Activated T-helper 1 cell treated with anti-CD3 and anti-CD28 coated beads, Interleukin-12 subunit alpha, Interleukin-12 subunit beta, Interleukin-2, Interleukin-4 antibody, amounts not matched to agents 30 ng/mL and 10 ng/mL and 1 ng/mL, durations not matched to agents 14 hours and 24 hours and 36 hours (primary cell): ENCODE results near the gene PNLIP. TPM values are rescaled to one million over a fixed set of nuclear protein-coding genes. Genes with fewer than 3 reads are reported as not detected.

Experiments used
- DNase-seq: peaks from one replicate; pipeline ENCODE4 v3.0.0; 2021; ENCODE audit warnings: low spot score
- H3K27ac Mint-ChIP-seq: one replicate; pipeline ENCODE4 v1.8.0; 2021; ENCODE audit warnings: mild to moderate bottlenecking, mixed read lengths
- H3K27me3 Mint-ChIP-seq: one replicate; pipeline ENCODE4 v1.8.0; 2022; ENCODE audit warnings: mild to moderate bottlenecking, moderate library complexity, mixed read lengths; ENCODE audit not compliant: insufficient read depth
- H3K36me3 Mint-ChIP-seq: one replicate; pipeline ENCODE4 v1.8.0; 2021; ENCODE audit warnings: low read depth, mixed read lengths
- H3K4me1 Mint-ChIP-seq: one replicate; pipeline ENCODE4 v1.8.0; 2021; ENCODE audit warnings: low read depth, mixed read lengths
- H3K4me3 Mint-ChIP-seq: one replicate; pipeline ENCODE4 v1.8.0; 2021; ENCODE audit warnings: mild to moderate bottlenecking, moderate library complexity, mixed read lengths
- H3K9me3 Mint-ChIP-seq: one replicate; pipeline ENCODE4 v1.8.0; 2021; ENCODE audit warnings: mixed read lengths
- intact Hi-C: fragments of 100-400 bp; cut with micrococcal nuclease; formaldehyde crosslinking; loops from one replicate; pipeline ENCODE4 v1.15.1; 2024
- total RNA-seq: library from RNA; stranded (reverse); gene quantifications from 2 replicates; pipeline ENCODE4 v1.2.3, GENCODE V29; 2022

The PNLIP gene
- total RNA-seq, 1 donor from 2014 or later, result not detected

DNA sequence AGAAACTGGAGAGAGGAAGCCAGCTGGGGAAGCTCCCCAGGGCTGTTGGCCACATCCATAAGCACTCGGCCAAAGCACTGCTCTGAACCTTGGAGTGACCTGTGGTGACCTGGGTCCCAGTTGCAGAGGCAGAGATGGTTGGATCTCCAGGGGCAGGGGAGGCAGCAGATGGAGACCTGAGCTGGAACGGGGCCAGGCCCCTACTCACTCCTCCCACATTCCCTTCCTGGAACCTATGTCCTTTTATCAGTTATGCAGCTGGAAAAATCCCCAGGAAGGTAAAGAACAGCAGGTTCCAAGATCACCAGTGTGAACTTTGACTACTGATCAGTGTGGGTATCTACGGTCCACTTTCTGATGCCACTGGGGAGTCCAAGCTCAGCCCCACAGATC is 65.4 kb downstream of the PNLIP start:
- intact Hi-C loops, result no loop called here
- DNase-seq, result no peak
- Mint-ChIP-seq H3K36me3 (no peaks in the 10 kb centered on the region), H3K4me1 (no peaks in the 10 kb centered on the region), H3K27me3 (no peaks in the 10 kb centered on the region), H3K9me3 (no peaks in the 10 kb centered on the region), H3K27ac (no peak overlapping the region), H3K4me3 (no peak overlapping the region)

DNA sequence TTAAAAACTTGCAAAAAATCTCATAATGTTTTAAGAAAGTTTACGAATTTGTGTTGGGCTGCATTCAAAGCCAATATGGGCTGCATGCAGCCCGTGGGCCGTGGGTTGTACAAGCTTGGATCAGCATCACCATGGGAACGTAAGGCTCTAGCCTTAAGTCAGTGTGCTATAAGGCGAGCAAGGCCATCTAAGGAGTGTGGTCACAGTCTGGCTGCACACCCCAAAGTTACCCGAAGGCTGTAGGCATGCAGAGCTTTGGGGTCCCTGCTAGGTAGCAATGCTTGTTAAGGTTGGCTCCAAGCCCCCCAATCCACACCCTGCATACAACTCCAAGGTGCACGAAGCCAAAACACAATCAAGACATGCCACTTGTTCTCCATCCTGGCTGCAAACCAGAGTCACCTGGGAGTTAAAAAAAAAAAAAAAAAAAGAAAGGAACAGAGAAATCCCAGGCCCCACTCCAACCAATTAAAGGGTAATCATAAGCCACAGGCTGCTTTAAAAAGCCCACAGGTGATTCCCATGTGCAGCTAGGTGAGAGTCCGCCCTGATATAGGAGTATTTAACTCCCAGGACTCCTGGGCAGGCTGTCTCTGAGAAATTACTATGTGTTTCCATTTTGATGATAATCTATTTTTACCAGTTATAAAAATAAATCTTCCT is 66.5 kb downstream of the PNLIP start:
- no peak for DNase-seq
- Mint-ChIP-seq H3K4me1 (no peaks in the 10 kb centered on the region), H3K36me3 (no peaks in the 10 kb centered on the region), H3K4me3 (no peak overlapping the region), H3K27me3 (no peaks in the 10 kb centered on the region), H3K9me3 (no peaks in the 10 kb centered on the region), H3K27ac (no peak overlapping the region)
- intact Hi-C loops, result no loop called here

DNA sequence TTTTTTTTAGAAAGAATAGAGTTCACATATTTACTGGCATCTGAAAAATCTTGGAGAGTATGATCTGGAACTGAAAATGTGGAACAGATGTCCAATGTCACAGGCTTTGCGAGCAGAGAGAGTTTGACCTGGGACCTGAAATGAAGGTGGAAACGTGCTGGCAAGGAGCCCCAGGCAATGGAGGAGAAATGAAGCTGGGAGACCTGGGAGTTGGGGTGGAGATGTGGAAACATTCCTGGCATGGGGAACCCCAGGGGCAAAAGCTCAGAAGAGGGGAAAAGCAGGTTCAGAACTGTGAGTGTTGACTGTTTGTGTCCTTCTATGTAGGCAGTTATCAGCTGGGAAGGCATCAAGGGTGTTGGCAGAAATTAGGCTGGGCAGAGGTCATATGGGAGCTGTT is 67.7 kb downstream of the PNLIP start:
- Mint-ChIP-seq H3K9me3 (no peaks in the 10 kb centered on the region), H3K36me3 (no peaks in the 10 kb centered on the region), H3K27ac (no peak overlapping the region), H3K27me3 (no peaks in the 10 kb centered on the region), H3K4me3 (no peak overlapping the region), H3K4me1 (no peaks in the 10 kb centered on the region)
- intact Hi-C loops, result no loop called here
- DNase-seq, result no peak

DNA sequence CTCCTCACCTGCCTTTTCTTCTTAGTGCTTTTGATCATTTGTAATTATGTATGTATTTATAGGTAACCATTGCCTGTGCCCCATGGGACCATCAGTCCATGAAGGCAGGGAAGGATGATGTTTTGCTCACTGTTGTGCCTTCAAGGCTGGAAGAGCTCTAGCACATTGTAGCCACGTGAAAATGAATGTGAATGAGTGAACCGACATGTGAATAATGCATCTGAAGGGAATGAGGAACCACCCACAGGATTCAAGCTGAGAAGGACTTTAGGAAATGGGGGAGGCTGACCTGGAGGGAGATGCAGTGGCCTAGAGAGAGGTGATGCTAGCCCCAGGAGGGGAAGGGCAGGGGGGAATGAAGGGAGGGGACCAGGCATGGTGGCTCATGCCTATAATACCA is 69.1 kb downstream of the PNLIP start:
- Mint-ChIP-seq H3K9me3 (no peaks in the 10 kb centered on the region), H3K36me3 (no peaks in the 10 kb centered on the region), H3K4me1 (no peaks in the 10 kb centered on the region), H3K27me3 (no peaks in the 10 kb centered on the region), H3K4me3 (no peak overlapping the region), H3K27ac (no peak overlapping the region)
- no peak for DNase-seq
- intact Hi-C loops, result no loop called here

DNA sequence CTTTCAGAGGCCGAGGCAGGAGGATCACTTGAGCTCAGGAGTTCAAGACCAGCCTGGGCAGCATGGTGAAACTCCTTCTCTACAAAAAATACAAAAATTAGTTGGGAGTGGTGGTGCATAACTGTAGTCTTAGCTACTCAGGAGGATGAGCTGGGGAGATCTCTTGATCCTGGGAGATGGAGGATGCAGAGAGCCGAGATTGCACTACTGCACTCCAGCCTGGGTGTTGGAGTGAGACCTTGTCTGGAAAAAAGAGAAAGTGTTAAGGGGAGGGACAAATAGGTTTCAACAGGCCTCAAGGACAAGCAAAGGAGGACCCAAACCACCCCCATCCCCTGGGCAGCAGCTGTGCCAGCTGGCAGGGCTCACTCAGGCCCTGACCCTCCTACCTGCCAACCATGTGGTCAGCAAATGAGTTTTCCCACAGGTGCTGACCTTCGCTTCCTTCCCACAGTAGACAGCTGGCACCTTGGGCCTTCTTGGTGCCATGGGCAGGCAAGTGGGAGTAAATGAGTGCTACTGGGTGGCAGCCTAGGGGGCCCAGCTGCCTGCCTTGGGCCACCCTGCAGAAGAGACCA is 69.6 kb downstream of the PNLIP start:
- Mint-ChIP-seq H3K36me3 (no peaks in the 10 kb centered on the region), H3K4me3 (no peak overlapping the region), H3K4me1 (no peaks in the 10 kb centered on the region), H3K27ac (no peak overlapping the region), H3K27me3 (no peaks in the 10 kb centered on the region), H3K9me3 (no peaks in the 10 kb centered on the region)
- intact Hi-C loops, result no loop called here
- no peak for DNase-seq

Other genes with a start within 250 kb of the PNLIP start
- not detected in 2 replicates for gene CCDC172, start 221.5 kb upstream of the PNLIP start, total RNA-seq
- gene PNLIPRP3, start 118.1 kb upstream of the PNLIP start, total RNA-seq, result not detected in 2 replicates
- gene PNLIPRP1, start 45.0 kb downstream of the PNLIP start, total RNA-seq, result not detected in 2 replicates
- gene PNLIPRP2, start 75.0 kb downstream of the PNLIP start, total RNA-seq, result not detected in 2 replicates
- 0.05 TPM in 1 of 2 replicates, not detected in the other for gene HSPA12A, start 196.6 kb downstream of the PNLIP start, total RNA-seq